Brain microvascular endothelial cell (primary cell): ENCODE measurements around the gene TMEM185A.

Experiments
- DNase-seq: peaks from one replicate; pipeline ENCODE4 v3.0.0-alpha.2; 2020
- H3K27ac ChIP-seq: fragments of 250-450 bp; sonication (Bioruptor Pico); 2 replicates; pipeline ENCODE4 v1.5.1; 2020; ENCODE audit warnings: mild to moderate bottlenecking, moderate library complexity
- H3K27me3 ChIP-seq: fragments of 250-450 bp; sonication (Bioruptor Pico); replicated peaks from 2 replicates; pipeline ENCODE4 v1.5.1; 2020; ENCODE audit warnings: mild to moderate bottlenecking
- H3K36me3 ChIP-seq: fragments of 250-450 bp; sonication (Bioruptor Pico); replicated peaks from 2 replicates; pipeline ENCODE4 v1.5.1; 2020; ENCODE audit warnings: mild to moderate bottlenecking
- H3K4me3 ChIP-seq: 2 replicates; pipeline ENCODE4 v1.5.1; 2011; ENCODE audit warnings: low read depth, mild to moderate bottlenecking, control low read depth, low read length, moderate library complexity
- in situ Hi-C: cut with HindIII; loops from 2 replicates; pipeline ENCODE4 v1.10.0; 2017; ENCODE audit warnings: low sequenced_read_pairs, low pct_ligation_motif_present
- TF ChIP-seq, protein P1 (sequence below): IDR thresholded peaks from 2 replicates; pipeline ENCODE4 v1.5.1; 2011; ENCODE audit warnings: low read depth, mild to moderate bottlenecking, moderate library complexity, low read length, control low read depth, inconsistent platforms; ENCODE audit errors: missing control alignments

TMEM185A gene

DNA sequence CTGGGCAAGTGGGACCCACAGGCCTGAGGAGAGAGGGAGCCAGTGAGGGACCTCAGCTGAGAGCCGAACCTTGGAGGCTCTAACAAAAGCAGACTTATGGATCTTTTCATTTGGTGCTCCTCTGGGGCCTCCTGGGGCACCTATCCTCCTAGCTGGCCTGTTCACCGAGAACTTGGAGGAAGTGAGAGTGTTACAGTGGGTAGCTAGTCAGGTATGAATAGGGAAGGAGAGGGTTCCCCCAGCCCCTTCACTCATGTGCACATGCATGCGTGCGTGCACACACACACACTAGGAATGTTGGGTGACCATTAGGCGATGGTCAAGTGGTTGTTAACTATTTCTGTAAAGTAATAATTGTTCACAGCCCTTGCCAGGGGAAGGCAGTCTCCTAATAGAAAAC is 18.6 kb upstream of the TMEM185A start:
- H3K27ac ChIP-seq = no peak overlapping the region
- in situ Hi-C loops = no loop called here
- TF ChIP-seq, protein P1, sequence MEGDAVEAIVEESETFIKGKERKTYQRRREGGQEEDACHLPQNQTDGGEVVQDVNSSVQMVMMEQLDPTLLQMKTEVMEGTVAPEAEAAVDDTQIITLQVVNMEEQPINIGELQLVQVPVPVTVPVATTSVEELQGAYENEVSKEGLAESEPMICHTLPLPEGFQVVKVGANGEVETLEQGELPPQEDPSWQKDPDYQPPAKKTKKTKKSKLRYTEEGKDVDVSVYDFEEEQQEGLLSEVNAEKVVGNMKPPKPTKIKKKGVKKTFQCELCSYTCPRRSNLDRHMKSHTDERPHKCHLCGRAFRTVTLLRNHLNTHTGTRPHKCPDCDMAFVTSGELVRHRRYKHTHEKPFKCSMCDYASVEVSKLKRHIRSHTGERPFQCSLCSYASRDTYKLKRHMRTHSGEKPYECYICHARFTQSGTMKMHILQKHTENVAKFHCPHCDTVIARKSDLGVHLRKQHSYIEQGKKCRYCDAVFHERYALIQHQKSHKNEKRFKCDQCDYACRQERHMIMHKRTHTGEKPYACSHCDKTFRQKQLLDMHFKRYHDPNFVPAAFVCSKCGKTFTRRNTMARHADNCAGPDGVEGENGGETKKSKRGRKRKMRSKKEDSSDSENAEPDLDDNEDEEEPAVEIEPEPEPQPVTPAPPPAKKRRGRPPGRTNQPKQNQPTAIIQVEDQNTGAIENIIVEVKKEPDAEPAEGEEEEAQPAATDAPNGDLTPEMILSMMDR = no peak
- H3K4me3 ChIP-seq = no peak overlapping the region
- H3K36me3 ChIP-seq = no peaks in the 10 kb centered on the region
- no peaks in the 10 kb centered on the region for H3K27me3 ChIP-seq
- DNase-seq = no peak

DNA sequence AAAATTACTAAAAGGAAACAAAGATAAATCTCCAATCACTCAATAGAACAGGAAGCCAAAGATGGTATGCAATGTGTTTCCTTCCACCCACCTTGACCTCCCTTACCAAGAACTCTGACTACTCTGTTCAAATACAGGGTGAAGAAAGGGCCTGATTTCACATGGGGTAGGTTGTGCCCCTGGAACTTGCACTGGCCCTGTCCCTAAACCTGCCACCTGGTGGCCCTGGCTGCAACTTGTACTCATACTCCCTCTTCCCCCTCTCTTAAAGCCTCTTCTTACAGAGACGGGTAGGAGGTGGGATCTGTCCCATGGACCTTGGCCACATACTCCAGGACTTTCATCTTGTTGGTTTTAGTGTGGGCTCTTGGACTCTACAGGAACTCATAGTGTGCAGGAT is 17.3 kb upstream of the TMEM185A start:
- Histone ChIP-seq H3K36me3 (no peaks in the 10 kb centered on the region), H3K27ac (no peak overlapping the region), H3K27me3 (no peaks in the 10 kb centered on the region), H3K4me3 (no peak overlapping the region)
- in situ Hi-C loops = no loop called here
- TF ChIP-seq, protein P1 = no peak
- no peak for DNase-seq

DNA sequence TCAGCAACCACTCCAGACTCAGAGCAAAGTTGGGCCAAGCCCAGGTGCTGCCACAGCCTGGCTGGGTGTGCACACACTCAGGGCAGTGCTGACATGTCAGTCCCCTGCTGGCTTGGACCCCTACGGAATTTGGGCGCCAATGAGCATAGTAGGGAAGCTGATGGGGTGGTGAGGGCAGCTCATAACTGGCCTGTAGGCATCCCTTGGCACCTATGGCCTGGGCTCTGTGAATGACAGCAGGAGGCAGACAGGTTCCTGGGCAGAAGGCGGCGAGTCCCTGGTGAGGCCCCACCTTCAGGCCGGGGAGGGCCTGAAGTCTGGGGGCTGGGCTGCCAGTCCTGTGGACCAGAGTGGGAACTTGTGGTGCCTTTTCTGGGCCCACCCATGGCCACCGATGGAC is 15.9 kb upstream of the TMEM185A start:
- Histone ChIP-seq H3K27ac (no peak overlapping the region), H3K36me3 (no peaks in the 10 kb centered on the region), H3K27me3 (no peaks in the 10 kb centered on the region), H3K4me3 (no peak overlapping the region)
- in situ Hi-C loops = no loop called here
- TF ChIP-seq, protein P1 = no peak
- no peak for DNase-seq

- no peak for DNase-seq
- in situ Hi-C loops = no loop called here
- Histone ChIP-seq H3K36me3 (no peaks in the 10 kb centered on the region), H3K4me3 (no peak overlapping the region), H3K27ac (no peak overlapping the region), H3K27me3 (no peaks in the 10 kb centered on the region)
- TF ChIP-seq, protein P1 = no peak
Observed at GRCh38 chrX:149643496-149643895, 11.9 kb upstream of the TMEM185A start.

GRCh38 chrX:149641835-149642234 is 10.2 kb upstream of the TMEM185A start:
- TF ChIP-seq, protein P1 = no peak
- no peaks in the 10 kb centered on the region for H3K27me3 ChIP-seq
- H3K4me3 ChIP-seq = no peak overlapping the region
- no peak for DNase-seq
- in situ Hi-C loops = no loop called here
- no peaks in the 10 kb centered on the region for H3K36me3 ChIP-seq
- H3K27ac ChIP-seq = no peak overlapping the region

DNA sequence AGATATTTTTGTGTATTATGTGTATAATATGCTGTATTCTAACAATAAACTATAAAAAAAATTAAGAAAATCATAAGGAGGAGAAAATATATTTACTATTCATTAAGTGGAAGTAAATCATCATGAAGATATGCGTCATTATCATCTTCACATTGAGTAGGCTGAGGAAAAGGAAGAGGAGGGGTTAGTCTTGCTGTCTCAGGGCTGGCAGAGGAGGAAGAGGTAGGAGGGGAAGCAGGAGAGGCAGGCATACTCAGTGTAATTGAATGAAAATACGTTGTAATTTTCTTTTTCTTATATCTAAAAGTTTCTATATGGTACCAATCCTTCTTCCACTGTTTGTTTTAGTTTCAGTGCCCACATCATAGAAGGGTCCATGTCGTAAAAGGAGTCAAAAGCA is 9.8 kb upstream of the TMEM185A start:
- TF ChIP-seq, protein P1 = no peak
- Histone ChIP-seq H3K27me3 (no peaks in the 10 kb centered on the region), H3K27ac (no peak overlapping the region), H3K4me3 (no peak overlapping the region), H3K36me3 (no peaks in the 10 kb centered on the region)
- DNase-seq = no peak
- in situ Hi-C loops = no loop called here
